GM21526 (cell line): ENCODE data around the gene TPX2.
"Not testable (repeated sequence)": the region's sequence is repeated elsewhere in the genome, so short reads cannot be mapped to it uniquely, and the experiment has no call there.

Experiments
- ATAC-seq: cut with Tn5 transposase; IDR thresholded peaks from one replicate; pipeline ENCODE4 v1.9.1; 2021; ENCODE audit warnings: moderate library complexity; ENCODE audit not compliant: unreplicated experiment, low FRiP score

The TPX2 gene

GRCh38 chr20:31809661-31810060 lies 70.6 kb downstream of the TPX2 start:
- ATAC-seq: no peak

GRCh38 chr20:31811198-31811597 lies 72.1 kb downstream of the TPX2 start:
- ATAC-seq: no peak

GRCh38 chr20:31811796-31812728 lies 73.0 kb downstream of the TPX2 start:
- ATAC-seq: no peak

- no peak for ATAC-seq
Measured at GRCh38 chr20:31813611-31814010, 74.5 kb downstream of the TPX2 start.

- ATAC-seq: not testable (repeated sequence)
Measured at GRCh38 chr20:31814142-31814541, 75.1 kb downstream of the TPX2 start.

- no peak for ATAC-seq
Measured at GRCh38 chr20:31815408-31816188, 76.5 kb downstream of the TPX2 start.

GRCh38 chr20:31816221-31816620 lies 77.1 kb downstream of the TPX2 start:
- no peak for ATAC-seq

- ATAC-seq: no peak
Measured at GRCh38 chr20:31817461-31817860, 78.4 kb downstream of the TPX2 start.

GRCh38 chr20:31818376-31818908 lies 79.4 kb downstream of the TPX2 start:
- no peak for ATAC-seq

- no peak for ATAC-seq
Measured at GRCh38 chr20:31819083-31819784, 80.1 kb downstream of the TPX2 start, which contains the start of gene MYLK2. MYLK2 (plus strand) TSS chr20:31819356; CDS start chr20:31819581, 225 bp downstream.

- no peak for ATAC-seq
Measured at GRCh38 chr20:31820228-31820627, 81.1 kb downstream of the TPX2 start.

- no peak for ATAC-seq
Measured at GRCh38 chr20:31821427-31821826, 82.3 kb downstream of the TPX2 start.

- ATAC-seq: no peak
Measured at GRCh38 chr20:31822421-31823330, 83.6 kb downstream of the TPX2 start.

- no peak for ATAC-seq
Measured at GRCh38 chr20:31823360-31824124, 84.5 kb downstream of the TPX2 start.

- no peak for ATAC-seq
Measured at GRCh38 chr20:31824125-31824485, 85.0 kb downstream of the TPX2 start.

- ATAC-seq: no peak
Measured at GRCh38 chr20:31824554-31825313, 85.6 kb downstream of the TPX2 start.

GRCh38 chr20:31826074-31826473 lies 87.0 kb downstream of the TPX2 start:
- ATAC-seq: no peak

GRCh38 chr20:31827059-31827458 lies 88.0 kb downstream of the TPX2 start:
- ATAC-seq: no peak
